ENCODE measurements around the gene CASKIN1.

DNA sequence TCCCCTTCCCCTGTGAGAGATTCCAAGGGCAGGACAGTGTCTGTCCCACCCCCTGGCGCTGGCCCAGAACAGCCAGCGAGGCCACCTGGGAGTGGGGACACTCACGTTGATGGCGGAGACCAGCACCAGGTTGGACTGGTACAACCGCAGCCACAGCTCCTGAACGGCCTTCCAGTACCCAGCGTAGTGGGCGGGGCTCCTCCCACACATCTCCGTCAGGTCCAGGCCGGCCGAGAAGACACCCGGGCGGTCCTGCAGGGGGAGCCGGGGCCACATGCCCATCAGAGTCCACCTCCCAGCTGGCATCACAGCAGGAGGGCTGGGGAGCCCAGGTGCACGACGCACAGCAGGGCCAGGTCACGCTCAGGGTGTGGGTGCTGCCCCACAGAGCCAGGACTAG is 47.9 kb upstream of the CASKIN1 start:
- TF ChIP-seq CTCF (IDR thresholded peaks at IDR 0.05) (no peak), POLR2A (IDR thresholded peaks at IDR 0.05) (no peak), EP300 (IDR thresholded peaks at IDR 0.05; ENCODE audit: low read depth) (no peak), POLR2AphosphoS5 (IDR thresholded peaks at IDR 0.05) (no peak)
